Measurements from ENCODE around the gene GBP3.
A peak's percentile ranks its signal among the peaks of the same experiment; 100 is the strongest.
"Not testable (repeated sequence)": the region's sequence is repeated elsewhere in the genome, so short reads cannot be mapped to it uniquely, and the experiment has no call there.

GBP3 gene

DNA sequence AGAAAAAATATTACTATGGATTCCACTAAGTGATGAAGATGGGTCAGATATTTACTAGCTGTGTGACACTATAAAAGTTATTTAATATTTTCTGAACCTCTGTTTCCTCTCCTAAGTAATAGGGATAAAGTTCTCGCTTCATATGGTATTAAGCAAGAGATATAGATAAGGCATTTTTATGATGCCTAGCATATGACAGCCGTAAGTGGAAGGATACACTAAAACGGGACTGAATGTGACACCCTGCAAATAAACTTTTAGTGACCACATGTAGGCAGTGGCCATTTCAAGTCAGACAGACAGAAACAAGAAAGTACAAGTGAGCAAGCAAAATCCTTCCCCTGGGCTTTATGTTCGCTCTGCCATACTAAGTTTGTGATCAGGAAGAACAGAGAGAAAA is 14.2 kb downstream of the GBP3 start:
- Histone ChIP-seq H3K36me3 (ENCODE audit: control insufficient read depth, insufficient read depth, low read length) (no peaks in the 10 kb centered on the region), H3K79me2 (ENCODE audit: control insufficient read depth, insufficient read depth, low read length) (no peaks in the 10 kb centered on the region), H3K79me1 (ENCODE audit: low read length) (no peaks in the 10 kb centered on the region), H3K27me3 (ENCODE audit: insufficient read depth, low read length, poor library complexity) (no peaks in the 10 kb centered on the region), H3K9ac (ENCODE audit: low read length) (no peak overlapping the region), H2BK5ac (ENCODE audit: low read length) (no peak overlapping the region), H3K4me1 (ENCODE audit: control insufficient read depth, low read depth, low read length) (no peaks in the 10 kb centered on the region), H2BK15ac (replicated peaks; ENCODE audit: low read depth) (no peak overlapping the region), H3K4me2 (ENCODE audit: low read length) (no peak overlapping the region), H3K23ac (ENCODE audit: low read length) (no peak overlapping the region), H3K27ac (ENCODE audit: low read depth, low read length) (no peak overlapping the region), H3K18ac (ENCODE audit: low read length) (no peak overlapping the region), H4K5ac (ENCODE audit: low read length) (no peak overlapping the region), H4K8ac (ENCODE audit: low read depth, low read length) (no peak overlapping the region), H3K4ac (ENCODE audit: low read depth, low read length) (no peak overlapping the region), H2AK5ac (ENCODE audit: low read length) (no peak overlapping the region), H2BK120ac (ENCODE audit: low read depth, low read length) (no peak overlapping the region), H3K56ac (ENCODE audit: low read length) (no peak overlapping the region), H3K4me3 (ENCODE audit: low read length) (no peak overlapping the region)
- no peak for DNase-seq
- WGBS (ENCODE audit: extremely low coverage, insufficient coverage, low lambda C conversion rate) = no CpG with 5 or more reads among the region's 4 CpGs

DNA sequence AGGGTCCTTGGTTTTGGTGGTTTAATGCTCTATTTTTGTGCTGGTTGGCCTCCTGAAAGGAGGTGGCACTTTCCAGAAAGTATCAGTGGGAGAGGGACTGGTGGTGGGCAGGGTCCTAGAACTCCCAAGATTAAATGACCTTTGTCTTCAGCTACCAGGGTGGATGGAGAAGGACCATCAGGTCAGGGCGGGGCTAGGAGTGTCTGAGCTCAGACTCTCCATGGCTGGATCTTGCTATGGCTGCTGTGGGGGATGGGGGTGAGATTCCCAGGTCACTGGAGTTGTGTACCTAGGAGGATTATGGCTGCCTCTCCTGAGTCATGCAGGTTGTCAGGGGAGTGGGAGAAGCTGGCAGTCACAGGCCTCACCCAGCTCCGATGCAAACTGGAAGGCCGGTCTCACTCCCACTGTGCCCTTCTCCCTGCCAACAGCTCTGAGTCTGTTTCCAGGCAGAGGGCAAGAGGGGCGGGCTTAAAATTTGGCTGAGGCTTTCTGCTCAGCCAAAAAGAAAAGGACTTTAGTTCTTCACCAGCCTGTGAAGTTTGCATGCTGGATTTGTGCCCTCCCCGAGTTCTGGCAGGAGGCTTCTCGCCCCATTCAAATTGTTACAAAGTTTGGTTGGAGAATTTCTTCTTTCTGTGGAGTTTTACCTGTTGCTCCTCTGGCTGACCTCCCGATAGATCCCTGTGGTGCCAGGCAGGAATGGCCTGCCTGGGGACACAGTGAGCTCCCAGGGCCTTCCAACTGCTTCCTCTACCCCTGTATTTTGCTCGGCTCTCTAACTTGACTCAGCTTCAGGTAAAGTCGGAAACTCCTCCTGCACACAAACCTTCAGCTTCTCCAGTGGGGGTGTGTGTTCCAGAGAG is 17.1 kb downstream of the GBP3 start:
- no CpG with 5 or more reads among the region's 9 CpGs for WGBS (ENCODE audit: extremely low coverage, insufficient coverage, low lambda C conversion rate)
- H4K5ac ChIP-seq (ENCODE audit: low read length) = no peak overlapping the region
- DNase-seq = no peak
- no peak overlapping the region for H2BK15ac ChIP-seq (replicated peaks; ENCODE audit: low read depth)
- H3K23ac ChIP-seq (ENCODE audit: low read length) = no peak overlapping the region
- H3K56ac ChIP-seq (ENCODE audit: low read length) = no peak overlapping the region
- no peaks in the 10 kb centered on the region for H3K4me1 ChIP-seq (ENCODE audit: control insufficient read depth, low read depth, low read length)
- no peaks in the 10 kb centered on the region for H3K79me2 ChIP-seq (ENCODE audit: control insufficient read depth, insufficient read depth, low read length)
- H3K4me2 ChIP-seq (ENCODE audit: low read length) = no peak overlapping the region
- H3K79me1 ChIP-seq (ENCODE audit: low read length) = no peaks in the 10 kb centered on the region
- H3K18ac ChIP-seq (ENCODE audit: low read length) = no peak overlapping the region
- no peak overlapping the region for H2AK5ac ChIP-seq (ENCODE audit: low read length)
- no peak overlapping the region for H3K4me3 ChIP-seq (ENCODE audit: low read length)
- H2BK5ac ChIP-seq (ENCODE audit: low read length) = no peak overlapping the region
- no peak overlapping the region for H3K9ac ChIP-seq (ENCODE audit: low read length)
- H3K4ac ChIP-seq (ENCODE audit: low read depth, low read length) = no peak overlapping the region
- no peak overlapping the region for H4K8ac ChIP-seq (ENCODE audit: low read depth, low read length)
- H3K36me3 ChIP-seq (ENCODE audit: control insufficient read depth, insufficient read depth, low read length) = no peaks in the 10 kb centered on the region
- H2BK120ac ChIP-seq (ENCODE audit: low read depth, low read length) = no peak overlapping the region
- no peaks in the 10 kb centered on the region for H3K27me3 ChIP-seq (ENCODE audit: insufficient read depth, low read length, poor library complexity)
- H3K27ac ChIP-seq (ENCODE audit: low read depth, low read length) = no peak overlapping the region

DNA sequence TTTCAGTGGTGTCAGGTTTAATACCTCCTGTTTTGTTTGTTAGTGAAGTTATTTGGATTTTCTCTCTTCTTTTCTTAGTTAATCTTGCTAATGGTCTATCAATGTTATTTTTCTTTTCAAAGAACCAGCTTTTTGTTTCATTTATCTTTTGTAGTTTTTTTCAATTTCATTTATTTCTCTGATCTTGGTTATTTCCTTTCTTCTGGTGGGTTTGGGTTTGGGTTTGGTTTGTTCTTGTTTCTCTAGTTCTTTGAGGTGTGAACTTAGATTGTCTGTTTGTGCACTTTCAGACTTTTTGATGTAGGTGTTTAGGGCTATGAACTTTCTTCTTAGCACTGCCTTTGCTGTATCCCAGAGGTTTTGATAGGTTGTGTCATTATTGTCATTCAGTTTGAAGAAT is 20.5 kb downstream of the GBP3 start:
- H3K23ac ChIP-seq (ENCODE audit: low read length); H3K4me3 ChIP-seq (ENCODE audit: low read length); H3K27me3 ChIP-seq (ENCODE audit: insufficient read depth, low read length, poor library complexity); H2BK5ac ChIP-seq (ENCODE audit: low read length); H4K5ac ChIP-seq (ENCODE audit: low read length); H2AK5ac ChIP-seq (ENCODE audit: low read length); H3K4ac ChIP-seq (ENCODE audit: low read depth, low read length); H3K79me1 ChIP-seq (ENCODE audit: low read length); H3K36me3 ChIP-seq (ENCODE audit: control insufficient read depth, insufficient read depth, low read length); H3K27ac ChIP-seq (ENCODE audit: low read depth, low read length); H3K18ac ChIP-seq (ENCODE audit: low read length); H3K4me1 ChIP-seq (ENCODE audit: control insufficient read depth, low read depth, low read length); H3K79me2 ChIP-seq (ENCODE audit: control insufficient read depth, insufficient read depth, low read length); DNase-seq; H2BK120ac ChIP-seq (ENCODE audit: low read depth, low read length); H3K4me2 ChIP-seq (ENCODE audit: low read length); H4K8ac ChIP-seq (ENCODE audit: low read depth, low read length); H2BK15ac ChIP-seq (replicated peaks; ENCODE audit: low read depth); H3K9ac ChIP-seq (ENCODE audit: low read length); H3K56ac ChIP-seq (ENCODE audit: low read length): not testable (repeated sequence)

DNA sequence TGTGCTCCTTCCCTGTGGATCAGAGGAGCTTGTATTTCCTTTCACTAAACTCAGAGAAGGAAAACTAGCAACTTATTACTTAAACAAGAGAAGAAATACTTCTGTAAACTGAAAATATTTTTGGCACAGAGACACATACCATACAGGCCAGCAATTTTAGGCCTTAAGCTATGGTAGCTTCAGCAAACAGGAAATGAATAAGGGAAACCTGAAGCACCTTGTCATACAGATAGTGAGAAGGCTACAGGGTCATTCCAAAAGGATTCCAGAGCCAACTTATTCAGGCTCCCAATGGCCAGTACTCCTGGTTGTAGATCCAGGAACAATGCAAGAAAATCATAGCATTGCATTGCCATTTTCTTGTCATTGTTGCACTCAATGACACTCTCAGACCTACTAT is 21.2 kb downstream of the GBP3 start:
- Histone ChIP-seq H3K23ac (ENCODE audit: low read length) (no peak overlapping the region), H3K4me2 (ENCODE audit: low read length) (no peak overlapping the region), H3K27ac (ENCODE audit: low read depth, low read length) (no peak overlapping the region), H2BK120ac (ENCODE audit: low read depth, low read length) (peak overlapping the region; percentile 45), H3K18ac (ENCODE audit: low read length) (peak overlapping the region; percentile 28), H4K5ac (ENCODE audit: low read length) (no peak overlapping the region), H3K4me3 (ENCODE audit: low read length) (no peak overlapping the region), H3K4me1 (ENCODE audit: control insufficient read depth, low read depth, low read length) (no peaks in the 10 kb centered on the region), H3K4ac (ENCODE audit: low read depth, low read length) (no peak overlapping the region), H3K56ac (ENCODE audit: low read length) (no peak overlapping the region), H3K79me2 (ENCODE audit: control insufficient read depth, insufficient read depth, low read length) (no peaks in the 10 kb centered on the region), H3K27me3 (ENCODE audit: insufficient read depth, low read length, poor library complexity) (no peaks in the 10 kb centered on the region), H3K9ac (ENCODE audit: low read length) (no peak overlapping the region), H4K8ac (ENCODE audit: low read depth, low read length) (no peak overlapping the region), H3K79me1 (ENCODE audit: low read length) (no peaks in the 10 kb centered on the region), H3K36me3 (ENCODE audit: control insufficient read depth, insufficient read depth, low read length) (no peaks in the 10 kb centered on the region), H2AK5ac (ENCODE audit: low read length) (no peak overlapping the region), H2BK5ac (ENCODE audit: low read length) (no peak overlapping the region), H2BK15ac (replicated peaks; ENCODE audit: low read depth) (no peak overlapping the region)
- DNase-seq = peak; percentile 62

DNA sequence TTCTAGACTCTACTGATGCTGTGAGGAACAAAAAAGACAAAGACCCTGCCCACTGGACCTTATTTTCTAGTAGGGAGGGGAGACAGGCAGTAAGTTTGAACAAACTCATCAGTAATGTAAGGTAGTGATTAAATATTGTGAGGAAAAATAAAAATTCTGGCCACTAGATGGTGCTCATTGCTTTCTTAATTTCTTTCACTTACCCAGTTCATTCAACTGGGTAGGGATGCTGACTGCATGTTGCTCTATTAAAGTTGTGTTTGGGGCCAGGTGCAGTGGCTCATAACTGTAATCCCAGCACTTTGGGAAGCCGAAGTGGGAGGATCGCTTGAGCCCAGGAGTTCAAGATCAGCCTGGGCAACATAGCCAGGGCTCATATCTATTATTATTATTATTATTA is 23.9 kb downstream of the GBP3 start:
- Histone ChIP-seq H4K8ac (ENCODE audit: low read depth, low read length) (no peak overlapping the region), H3K27ac (ENCODE audit: low read depth, low read length) (no peak overlapping the region), H3K79me2 (ENCODE audit: control insufficient read depth, insufficient read depth, low read length) (no peaks in the 10 kb centered on the region), H2AK5ac (ENCODE audit: low read length) (no peak overlapping the region), H3K36me3 (ENCODE audit: control insufficient read depth, insufficient read depth, low read length) (no peaks in the 10 kb centered on the region), H3K18ac (ENCODE audit: low read length) (no peak overlapping the region), H3K4ac (ENCODE audit: low read depth, low read length) (no peak overlapping the region), H3K4me3 (ENCODE audit: low read length) (no peak overlapping the region), H2BK15ac (replicated peaks; ENCODE audit: low read depth) (no peak overlapping the region), H3K4me1 (ENCODE audit: control insufficient read depth, low read depth, low read length) (peaks cover under 1% of the 10 kb centered on the region), H3K27me3 (ENCODE audit: insufficient read depth, low read length, poor library complexity) (no peaks in the 10 kb centered on the region), H3K79me1 (ENCODE audit: low read length) (no peaks in the 10 kb centered on the region), H3K4me2 (ENCODE audit: low read length) (no peak overlapping the region), H3K9ac (ENCODE audit: low read length) (no peak overlapping the region), H3K56ac (ENCODE audit: low read length) (no peak overlapping the region), H4K5ac (ENCODE audit: low read length) (no peak overlapping the region), H3K23ac (ENCODE audit: low read length) (no peak overlapping the region), H2BK5ac (ENCODE audit: low read length) (no peak overlapping the region), H2BK120ac (ENCODE audit: low read depth, low read length) (no peak overlapping the region)
- WGBS (ENCODE audit: extremely low coverage, insufficient coverage, low lambda C conversion rate) = no CpG with 5 or more reads among the region's 2 CpGs
- peak; percentile 79 for DNase-seq

DNA sequence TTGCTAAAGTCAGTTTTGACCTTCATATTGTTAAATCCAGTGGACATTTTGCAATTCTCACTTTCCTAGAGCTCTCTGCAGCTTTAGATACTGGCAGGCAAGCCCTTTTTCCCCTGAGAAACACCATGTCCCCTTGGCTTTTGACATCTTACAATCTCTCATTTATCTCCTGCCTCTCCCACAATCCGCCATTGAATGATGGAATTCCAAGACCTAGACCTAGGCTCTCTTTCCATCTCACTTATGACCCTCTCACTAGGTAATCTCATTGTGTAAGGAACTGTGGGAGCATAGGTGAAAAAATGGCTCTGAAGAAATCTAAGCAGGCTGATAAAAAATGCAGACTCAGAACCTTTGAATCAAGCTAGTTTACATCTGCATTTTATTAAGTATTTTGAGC is 32.2 kb downstream of the GBP3 start:
- Histone ChIP-seq H2AK5ac (ENCODE audit: low read length) (no peak overlapping the region), H3K79me2 (ENCODE audit: control insufficient read depth, insufficient read depth, low read length) (peaks cover 30% of the 10 kb centered on the region), H3K4me1 (ENCODE audit: control insufficient read depth, low read depth, low read length) (peaks cover 5% of the 10 kb centered on the region), H4K8ac (ENCODE audit: low read depth, low read length) (no peak overlapping the region), H3K27ac (ENCODE audit: low read depth, low read length) (no peak overlapping the region), H3K27me3 (ENCODE audit: insufficient read depth, low read length, poor library complexity) (no peaks in the 10 kb centered on the region), H3K4me3 (ENCODE audit: low read length) (no peak overlapping the region), H3K56ac (ENCODE audit: low read length) (peak overlapping the region; percentile 31), H3K23ac (ENCODE audit: low read length) (no peak overlapping the region), H3K4me2 (ENCODE audit: low read length) (peak overlapping the region; percentile 19), H3K4ac (ENCODE audit: low read depth, low read length) (no peak overlapping the region), H3K18ac (ENCODE audit: low read length) (peak overlapping the region; percentile 28), H3K9ac (ENCODE audit: low read length) (peak overlapping the region; percentile 7), H4K5ac (ENCODE audit: low read length) (peak overlapping the region; percentile 24), H3K79me1 (ENCODE audit: low read length) (peaks cover 16% of the 10 kb centered on the region), H2BK5ac (ENCODE audit: low read length) (no peak overlapping the region), H2BK120ac (ENCODE audit: low read depth, low read length) (no peak overlapping the region), H3K36me3 (ENCODE audit: control insufficient read depth, insufficient read depth, low read length) (peaks cover 1% of the 10 kb centered on the region), H2BK15ac (replicated peaks; ENCODE audit: low read depth) (no peak overlapping the region)
- peak; percentile 68 for DNase-seq
- WGBS (ENCODE audit: extremely low coverage, insufficient coverage, low lambda C conversion rate) = no CpG with 5 or more reads among the region's 1 CpG
